Measurements from ENCODE around the gene PHTF1. TPM values are rescaled to one million over a fixed set of nuclear protein-coding genes. Genes with fewer than 3 reads are reported as not detected.

The PHTF1 gene
- polyA plus RNA-seq, 3 donors = 6.7 to 12.2 (median 11.1) TPM

DNA sequence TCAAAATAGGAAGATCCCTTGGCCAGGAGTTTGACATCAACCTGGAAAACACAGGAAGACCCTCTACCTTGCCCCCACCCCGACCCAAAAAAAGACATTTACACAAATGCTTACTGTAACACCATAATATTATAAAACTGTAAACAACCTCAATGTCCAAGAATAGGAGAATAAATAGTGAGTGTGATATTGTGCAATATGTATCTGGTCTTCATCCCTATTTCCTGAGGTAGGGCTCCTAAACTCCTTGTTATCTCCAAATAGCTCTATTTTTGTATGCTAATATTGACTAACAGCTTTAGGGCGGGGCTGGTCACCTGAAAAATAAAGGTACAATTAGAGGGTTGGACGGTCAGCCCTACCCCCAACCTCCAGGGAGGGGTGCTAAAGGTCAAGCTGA, 29.5 kb upstream of the PHTF1 start:
- H3K4me1 Mint-ChIP-seq = peaks cover 12% of the 10 kb centered on the region
- H3K36me3 ChIP-seq (replicated peaks in 1 of 2; ENCODE audit: control insufficient read depth in 1 of 2, insufficient read depth in 2 of 2, low read length in 2 of 2) = peaks cover 16 to 38% of the 10 kb centered on the region in 2 donors
- H4K20me1 ChIP-seq (ENCODE audit: insufficient read depth, low read length) = peaks cover 47% of the 10 kb centered on the region
- TF ChIP-seq, protein P1, sequence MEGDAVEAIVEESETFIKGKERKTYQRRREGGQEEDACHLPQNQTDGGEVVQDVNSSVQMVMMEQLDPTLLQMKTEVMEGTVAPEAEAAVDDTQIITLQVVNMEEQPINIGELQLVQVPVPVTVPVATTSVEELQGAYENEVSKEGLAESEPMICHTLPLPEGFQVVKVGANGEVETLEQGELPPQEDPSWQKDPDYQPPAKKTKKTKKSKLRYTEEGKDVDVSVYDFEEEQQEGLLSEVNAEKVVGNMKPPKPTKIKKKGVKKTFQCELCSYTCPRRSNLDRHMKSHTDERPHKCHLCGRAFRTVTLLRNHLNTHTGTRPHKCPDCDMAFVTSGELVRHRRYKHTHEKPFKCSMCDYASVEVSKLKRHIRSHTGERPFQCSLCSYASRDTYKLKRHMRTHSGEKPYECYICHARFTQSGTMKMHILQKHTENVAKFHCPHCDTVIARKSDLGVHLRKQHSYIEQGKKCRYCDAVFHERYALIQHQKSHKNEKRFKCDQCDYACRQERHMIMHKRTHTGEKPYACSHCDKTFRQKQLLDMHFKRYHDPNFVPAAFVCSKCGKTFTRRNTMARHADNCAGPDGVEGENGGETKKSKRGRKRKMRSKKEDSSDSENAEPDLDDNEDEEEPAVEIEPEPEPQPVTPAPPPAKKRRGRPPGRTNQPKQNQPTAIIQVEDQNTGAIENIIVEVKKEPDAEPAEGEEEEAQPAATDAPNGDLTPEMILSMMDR (IDR thresholded peaks at IDR 0.05) = no peak
- no peak overlapping the region for H3K9ac ChIP-seq (ENCODE audit: insufficient read depth, low read length, poor library complexity, severe bottlenecking)
- no peak overlapping the region for H3K4me3 Mint-ChIP-seq
- H3K9me3 ChIP-seq (replicated peaks in 1 of 2; ENCODE audit: control insufficient read depth in 1 of 2, insufficient read depth in 1 of 2, low read length in 2 of 2) = no peaks in the 10 kb centered on the region
- H3K27ac Mint-ChIP-seq = peak overlapping the region in 2 of 7 donors; percentile 5 to 16
- H3K4me3 ChIP-seq (replicated peaks in 1 of 3; ENCODE audit: low read depth in 2 of 3, low read length in 3 of 3) = no peak overlapping the region
- intact Hi-C loops (cut with micrococcal nuclease) = no loop called here
- WGBS (ENCODE audit: insufficient coverage) = 100% methylated on average over 1 of the region's 3 CpGs
- H3K4me1 ChIP-seq (ENCODE audit: control insufficient read depth in 1 of 2, insufficient read depth in 2 of 2, low read length in 2 of 2) = peaks cover 9% of the 10 kb centered on the region in 2 donors
- H2AFZ ChIP-seq (ENCODE audit: insufficient read depth, low read depth, low read length, poor library complexity, severe bottlenecking) = no peak overlapping the region
- no peak overlapping the region for H3K27ac ChIP-seq (ENCODE audit: low read depth in 1 of 2, low read length in 2 of 2)
- H3K36me3 Mint-ChIP-seq = peaks cover 36 to 47% of the 10 kb centered on the region in 2 donors
- H3K9me3 Mint-ChIP-seq = no peaks in the 10 kb centered on the region
- no peak for DNase-seq
- H3K4me2 ChIP-seq (replicated peaks; ENCODE audit: extremely low read depth, low read length, poor library complexity, severe bottlenecking) = no peak overlapping the region
- no peaks in the 10 kb centered on the region for H3K27me3 ChIP-seq (ENCODE audit: control insufficient read depth in 2 of 2, insufficient read depth in 2 of 2, low read length in 2 of 2)
- no peaks in the 10 kb centered on the region for H3K27me3 Mint-ChIP-seq (ENCODE audit: low read depth in 3 of 3)
- H3K79me2 ChIP-seq (ENCODE audit: insufficient read depth, low read length) = peaks cover 89% of the 10 kb centered on the region

DNA sequence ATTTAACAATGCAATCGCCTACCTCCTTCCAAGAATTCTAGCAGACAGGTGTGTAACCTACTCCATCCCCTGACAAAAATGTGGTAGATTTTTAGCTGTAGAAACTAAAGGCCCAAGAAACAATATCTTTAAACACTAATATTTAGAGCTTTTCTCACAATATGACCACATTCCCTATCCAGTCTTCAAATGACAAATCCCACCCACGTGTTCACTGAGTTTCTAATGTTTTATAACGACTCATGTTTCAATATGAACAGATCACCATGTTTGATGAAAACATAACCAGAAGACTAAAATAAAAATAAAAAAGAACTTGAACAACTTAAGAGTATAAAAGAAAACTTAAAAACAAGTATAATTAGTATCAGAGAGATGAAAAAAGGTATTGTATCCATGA, 28.4 kb upstream of the PHTF1 start:
- Histone ChIP-seq H3K4me3 (replicated peaks in 1 of 3; ENCODE audit: low read depth in 2 of 3, low read length in 3 of 3) (no peak overlapping the region), H3K36me3 (replicated peaks in 1 of 2; ENCODE audit: control insufficient read depth in 1 of 2, insufficient read depth in 2 of 2, low read length in 2 of 2) (peaks cover 11 to 29% of the 10 kb centered on the region in 2 donors), H3K4me2 (replicated peaks; ENCODE audit: extremely low read depth, low read length, poor library complexity, severe bottlenecking) (no peak overlapping the region), H3K9ac (ENCODE audit: insufficient read depth, low read length, poor library complexity, severe bottlenecking) (no peak overlapping the region), H3K27me3 (ENCODE audit: control insufficient read depth in 2 of 2, insufficient read depth in 2 of 2, low read length in 2 of 2) (no peaks in the 10 kb centered on the region), H3K4me1 (ENCODE audit: control insufficient read depth in 1 of 2, insufficient read depth in 2 of 2, low read length in 2 of 2) (peaks cover 20% of the 10 kb centered on the region in 2 donors), H3K79me2 (ENCODE audit: insufficient read depth, low read length) (peaks cover 84% of the 10 kb centered on the region), H3K27ac (ENCODE audit: low read depth in 1 of 2, low read length in 2 of 2) (no peak overlapping the region), H4K20me1 (ENCODE audit: insufficient read depth, low read length) (peaks cover 46% of the 10 kb centered on the region), H2AFZ (ENCODE audit: insufficient read depth, low read depth, low read length, poor library complexity, severe bottlenecking) (no peak overlapping the region), H3K9me3 (replicated peaks in 1 of 2; ENCODE audit: control insufficient read depth in 1 of 2, insufficient read depth in 1 of 2, low read length in 2 of 2) (no peaks in the 10 kb centered on the region)
- Mint-ChIP-seq H3K27ac (no peak overlapping the region), H3K9me3 (no peaks in the 10 kb centered on the region), H3K36me3 (peaks cover 29 to 40% of the 10 kb centered on the region in 2 donors), H3K4me3 (no peak overlapping the region), H3K27me3 (ENCODE audit: low read depth in 3 of 3) (no peaks in the 10 kb centered on the region), H3K4me1 (peaks cover 10% of the 10 kb centered on the region)
- no peak for DNase-seq
- intact Hi-C loops (cut with micrococcal nuclease) = no loop called here
- TF ChIP-seq, protein P1 (IDR thresholded peaks at IDR 0.05) = no peak
- no CpG with 5 or more reads among the region's 3 CpGs for WGBS (ENCODE audit: insufficient coverage)

All from CD14-positive monocyte (primary cell).